HL-60/S4 (cell line): ENCODE data around the gene HIPK2.

Experiments used
- in situ Hi-C: fragments of 300-500 bp; cut with MboI; formaldehyde crosslinking; loops from 2 replicates; pipeline ENCODE4 v1.14.3; 2022; ENCODE audit warnings: low sequenced_read_pairs

HIPK2 gene

GRCh38 chr7:139753081-139753692 lies 24.6 kb downstream of the HIPK2 start:
- in situ Hi-C loops = no loop called here

DNA sequence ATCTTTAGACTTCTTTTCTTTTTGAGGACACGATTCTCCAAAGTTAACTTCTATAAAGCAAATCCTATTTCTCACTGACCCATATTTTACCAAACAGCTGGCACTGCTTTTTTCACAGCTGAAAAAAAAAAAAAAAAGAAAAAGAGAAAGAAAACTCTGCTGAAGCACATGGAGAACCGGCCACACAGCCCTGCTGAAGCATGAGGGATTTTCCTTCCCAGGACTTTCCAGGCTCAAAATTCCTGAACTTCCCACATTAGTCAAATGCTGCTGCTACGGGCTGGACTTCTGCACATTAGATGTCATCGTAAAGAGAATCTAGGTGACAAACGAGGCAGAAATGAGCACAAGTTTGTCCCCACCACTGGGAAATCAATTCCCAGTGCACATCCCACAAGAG lies 25.2 kb downstream of the HIPK2 start:
- in situ Hi-C loops = no loop called here

- in situ Hi-C loops = no loop called here
Observed at GRCh38 chr7:139752148-139752547, 25.6 kb downstream of the HIPK2 start.

DNA sequence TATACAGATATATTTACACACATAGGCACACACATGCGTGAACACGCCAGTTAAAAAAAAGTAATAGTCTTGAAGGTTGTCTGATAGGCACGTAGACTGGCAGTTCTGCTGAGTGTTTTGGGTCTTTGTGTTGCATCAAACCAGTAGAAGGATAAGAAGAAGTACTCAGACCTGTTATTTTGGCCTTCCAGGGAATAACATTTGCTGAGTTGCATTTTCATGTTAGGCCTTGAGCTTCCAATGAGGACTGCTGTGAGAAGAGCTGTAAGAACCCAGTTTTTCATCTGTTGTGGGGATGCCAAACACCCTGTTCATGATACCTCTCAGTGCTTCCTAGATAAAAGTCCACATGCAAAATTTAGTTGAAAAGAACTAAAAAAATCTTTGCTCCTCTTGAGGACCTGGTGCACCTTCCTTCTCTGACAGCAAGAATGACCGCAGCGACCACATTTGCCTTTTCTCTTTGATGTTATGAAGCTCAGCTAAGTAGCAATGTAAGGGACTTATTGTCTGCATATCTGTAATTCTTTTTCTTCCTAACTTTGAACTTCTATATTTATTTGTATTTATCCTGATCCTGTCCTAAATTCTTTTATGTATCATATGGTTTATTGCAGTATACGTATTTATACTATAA lies 27.2 kb downstream of the HIPK2 start:
- in situ Hi-C loops = no loop called here

GRCh38 chr7:139749545-139749944 lies 28.3 kb downstream of the HIPK2 start:
- in situ Hi-C loops = no loop called here

GRCh38 chr7:139748941-139749340 lies 28.9 kb downstream of the HIPK2 start:
- in situ Hi-C loops = no loop called here

- in situ Hi-C loops = no loop called here
Observed at GRCh38 chr7:139748373-139748765, 29.4 kb downstream of the HIPK2 start.

- in situ Hi-C loops = no loop called here
Observed at GRCh38 chr7:139747662-139748372, 30.0 kb downstream of the HIPK2 start.

DNA sequence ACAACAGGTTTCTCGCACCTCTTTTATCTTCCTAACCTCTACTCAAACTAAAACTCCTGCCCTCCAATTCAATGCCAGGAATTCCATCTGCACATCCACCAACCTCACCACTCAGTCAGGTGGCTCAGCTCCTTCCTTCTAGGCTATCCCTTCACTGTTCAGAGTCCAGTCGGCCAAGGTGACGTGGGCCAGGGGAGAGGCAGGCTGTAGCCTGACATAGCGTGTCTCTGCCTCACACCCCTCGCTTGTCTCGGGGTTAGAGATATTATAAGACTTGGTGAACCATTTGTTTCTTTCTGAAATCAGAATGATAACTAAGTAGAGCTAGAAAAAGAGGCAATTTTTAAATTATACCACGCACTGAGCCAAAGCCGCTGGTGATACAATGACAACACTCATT lies 31.1 kb downstream of the HIPK2 start:
- in situ Hi-C loops = no loop called here

GRCh38 chr7:139745678-139746143 lies 32.1 kb downstream of the HIPK2 start:
- in situ Hi-C loops = no loop called here

DNA sequence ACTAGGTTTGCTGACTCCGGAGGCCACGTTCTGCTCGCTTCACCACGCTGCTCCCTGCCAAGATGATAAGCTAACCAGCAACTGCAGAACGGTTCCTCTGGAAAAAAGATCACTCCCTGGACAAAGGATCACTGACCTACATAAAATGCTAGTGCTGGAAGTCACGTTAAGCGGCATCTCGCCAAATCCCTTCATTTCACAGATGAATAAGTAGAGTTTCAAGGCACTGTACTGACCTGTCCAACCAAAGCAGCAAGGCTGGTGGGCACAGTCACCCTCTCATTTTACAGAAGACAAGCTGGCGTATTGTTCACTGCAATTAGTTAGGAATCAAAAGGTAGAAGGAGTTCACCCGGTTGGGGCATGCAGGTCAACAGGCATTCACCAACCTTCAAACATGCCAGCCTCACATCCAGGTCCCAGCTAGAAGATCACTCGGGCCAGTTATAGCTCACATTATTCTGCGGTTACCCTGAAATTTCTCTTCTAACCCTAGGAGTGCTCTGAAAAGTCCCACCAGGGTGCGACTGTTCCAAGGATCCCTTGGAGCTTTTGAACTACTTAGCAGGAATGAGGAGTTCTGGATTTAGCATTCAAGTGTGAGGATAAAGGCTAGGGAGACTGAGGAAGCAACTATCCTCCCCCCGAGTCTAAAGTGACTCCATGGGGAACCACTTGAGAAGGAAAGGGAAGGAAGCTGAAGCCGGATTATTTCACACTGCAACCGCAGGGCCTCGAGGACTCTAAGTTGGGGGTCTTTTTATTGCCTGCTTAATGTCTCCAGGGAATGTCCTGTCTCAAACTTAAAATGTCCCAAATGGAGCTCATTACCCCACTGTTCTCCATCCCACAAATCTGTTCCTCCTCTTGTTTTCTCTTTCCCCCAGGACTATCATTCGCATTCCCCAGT lies 32.8 kb downstream of the HIPK2 start:
- in situ Hi-C loops = no loop called here

- in situ Hi-C loops = no loop called here
Observed at GRCh38 chr7:139743967-139744767, 33.6 kb downstream of the HIPK2 start.

GRCh38 chr7:139743267-139743966 lies 34.4 kb downstream of the HIPK2 start:
- in situ Hi-C loops = no loop called here

DNA sequence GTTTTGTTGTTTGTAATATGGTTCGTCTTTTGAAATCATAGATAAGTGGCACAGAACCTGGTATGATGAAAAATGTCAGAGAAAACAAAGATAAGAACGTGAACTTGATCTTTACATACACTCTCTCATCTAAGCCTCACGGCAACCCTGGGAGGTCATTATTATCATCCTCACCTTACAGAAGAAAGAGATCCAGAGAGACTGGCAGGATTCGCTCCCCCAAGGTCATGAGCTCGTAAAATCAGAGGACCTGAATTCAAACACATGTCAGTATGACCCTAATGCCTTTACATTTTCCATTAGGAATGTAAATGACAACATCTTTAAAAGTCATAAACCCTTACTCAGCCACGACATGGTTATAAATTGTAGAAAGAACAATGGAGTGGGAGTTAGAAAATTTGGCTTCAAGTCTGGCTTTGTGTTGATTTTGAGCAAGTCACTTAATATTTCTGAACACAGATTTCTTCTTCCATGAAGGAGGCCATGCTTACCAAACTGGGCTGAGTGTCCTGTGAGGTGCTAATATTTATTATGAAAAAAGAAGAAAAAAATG lies 35.9 kb downstream of the HIPK2 start:
- in situ Hi-C loops = no loop called here

GRCh38 chr7:139741239-139741638 lies 36.6 kb downstream of the HIPK2 start:
- in situ Hi-C loops = no loop called here

GRCh38 chr7:139739863-139740597 lies 37.8 kb downstream of the HIPK2 start:
- in situ Hi-C loops = no loop called here

GRCh38 chr7:139738772-139739171 lies 39.0 kb downstream of the HIPK2 start:
- in situ Hi-C loops = no loop called here

DNA sequence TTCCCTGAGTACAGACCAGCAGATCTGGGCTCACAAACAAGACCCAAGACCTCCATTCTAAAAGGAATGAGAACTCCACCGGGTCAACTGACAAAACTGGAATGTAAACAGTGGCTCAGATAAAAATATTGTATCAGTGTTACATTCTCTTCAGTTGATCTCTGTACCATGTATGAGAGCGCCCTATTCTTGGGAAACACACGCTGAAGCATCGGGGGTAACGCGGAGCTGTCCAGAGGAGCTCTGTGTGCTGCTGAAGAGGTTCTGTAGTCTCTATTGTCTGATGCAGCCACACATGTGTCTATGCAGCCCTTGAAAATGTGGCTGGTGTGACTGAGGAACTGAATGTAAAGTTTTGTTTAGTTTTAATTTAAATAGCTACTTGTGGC lies 39.7 kb downstream of the HIPK2 start:
- in situ Hi-C loops = no loop called here
